Upper lobe of left lung (tissue), 6 donors: ENCODE measurements around the gene PRCC. TPM values are rescaled to one million over a fixed set of nuclear protein-coding genes. Genes with fewer than 3 reads are reported as not detected.
A peak's percentile ranks its signal among the peaks of the same experiment; 100 is the strongest.

ENCODE experiments used
- ATAC-seq, 2 donors: fragments of 200-7000 bp; cut with Tn5 transposase; one replicate each; pipeline ENCODE4 v1.9.1; 2022; ENCODE audit warnings: mild to moderate bottlenecking in 2 of 2, moderate library complexity in 2 of 2; ENCODE audit not compliant: low FRiP score in 2 of 2
- DNase-seq, 2 donors: peaks; one replicate each; pipeline ENCODE4 v3.0.0-alpha.2; 2019 to 2020
- H3K27ac ChIP-seq, 4 donors: fragments of 200-600 bp; sonication (generic); one replicate each; pipeline ENCODE4 v1.5.1; 2016 to 2019
- H3K27me3 ChIP-seq, 4 donors: fragments of 200-600 bp; sonication (generic); one replicate each; pipeline ENCODE4 v1.5.1; 2017 to 2019
- H3K36me3 ChIP-seq, 4 donors: fragments of 200-600 bp; sonication (generic); one replicate each; pipeline ENCODE4 v1.5.1; 2016 to 2019
- H3K4me1 ChIP-seq, 4 donors: fragments of 200-600 bp; sonication (generic); one replicate each; pipeline ENCODE4 v1.5.1; 2018 to 2019
- H3K4me3 ChIP-seq, 4 donors: fragments of 200-600 bp; sonication (generic); one replicate each; pipeline ENCODE4 v1.5.1; 2017 to 2019; ENCODE audit warnings: mild to moderate bottlenecking in 2 of 4, moderate library complexity in 1 of 4
- H3K9me3 ChIP-seq, 4 donors: fragments of 200-600 bp; sonication (generic); one replicate each; pipeline ENCODE4 v1.5.1; 2018 to 2019
- EP300 ChIP-seq, 4 donors: sonication (generic); formaldehyde crosslinking; IDR thresholded peaks; one replicate each; pipeline ENCODE4 v1.5.1; 2017; ENCODE audit warnings: antibody characterized with exemption in 4 of 4, control low read depth in 2 of 4
- POLR2A ChIP-seq, 4 donors: fragments of 450-650 bp; IDR thresholded peaks; one replicate each; pipeline ENCODE4 v1.5.1; 2016 to 2017; ENCODE audit warnings: antibody characterized with exemption in 4 of 4, mild to moderate bottlenecking in 2 of 4
- POLR2AphosphoS5 ChIP-seq, 2 donors: sonication (generic); formaldehyde crosslinking; IDR thresholded peaks; one replicate each; pipeline ENCODE4 v1.5.1; 2017; ENCODE audit warnings: antibody characterized with exemption in 2 of 2
- WGBS, 2 donors: methylation state at CpG; one replicate each; pipeline ENCODE4 v1.1.5; 2017 to 2018; 5-methylcytosine and 5-hydroxymethylcytosine counted together
- total RNA-seq, 6 donors: library from RNA; depleted of rRNA in 4 of 6; stranded (reverse); fragments of >200 nt in 4 of 6; gene quantifications; one replicate each; pipeline versions ENCODE4 v1.1.0 to v1.2.1, GENCODE V29; 2016 to 2021
- TF ChIP-seq, protein P1 (sequence below), 6 experiments: fragments of 450-650 bp in 4 of 6; fragments of 200-600 bp in 2 of 6; sonication (generic) in 2 of 6; IDR thresholded peaks; one replicate each; pipeline ENCODE4 v1.5.1; 2016 to 2019; ENCODE audit warnings: antibody characterized with exemption in 6 of 6
- donor health status: DM: no; HTN: no; CAD: no; lungs with moderate emphysema.
- donor health status: DM: no; HTN: yes; CAD: no; lungs with severe emphysema.

The PRCC gene
- total RNA-seq, 6 donors from 2014 or later = 36.5 to 52.4 (median 40.8) TPM

DNA sequence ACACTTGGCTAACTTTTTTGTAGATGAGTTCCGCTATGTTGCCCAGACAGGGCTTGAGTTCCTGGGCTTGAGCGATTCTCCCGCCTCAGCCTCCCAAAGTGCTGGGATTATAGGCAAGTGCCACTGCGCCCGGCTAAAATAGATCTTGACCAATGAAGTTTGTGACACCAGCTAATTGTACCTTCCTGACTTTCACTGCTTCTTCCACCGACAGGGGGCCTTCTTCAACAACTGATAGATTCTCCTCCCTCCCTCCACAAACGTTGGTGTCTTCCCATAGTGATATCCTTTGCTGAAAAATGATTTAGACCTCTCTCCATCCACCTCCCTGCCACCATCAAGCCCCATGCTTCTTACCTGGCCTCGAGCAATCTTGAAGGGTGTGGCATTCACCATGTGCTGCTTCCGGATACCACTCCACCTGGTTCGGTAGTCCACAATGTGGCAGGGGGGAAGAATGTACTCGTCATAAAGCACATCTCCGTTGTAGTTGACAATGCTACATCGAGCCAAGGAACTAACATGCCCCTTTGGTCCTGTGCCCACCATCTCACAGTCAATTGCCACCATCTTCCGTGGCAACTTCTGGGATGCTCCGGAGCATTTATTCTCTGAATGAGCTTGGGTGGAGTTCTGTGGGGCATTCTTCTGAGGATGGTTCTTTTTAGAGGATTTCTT lies 40.6 kb upstream of the PRCC start:
- DNase-seq (peak in 1 of 2 donors; percentile 46), ATAC-seq (peak in 1 of 2 donors; percentile 39)
- Histone ChIP-seq H3K27ac (peak overlapping the region in 1 of 4 donors; percentile 41), H3K4me3 (peak overlapping the region in 2 of 4 donors; percentile 33 to 68), H3K4me1 (peaks cover 40 to 48% (median 42%) of the 10 kb centered on the region in 4 donors), H3K9me3 (no peaks in the 10 kb centered on the region), H3K36me3 (peaks cover 15 to 39% (median 24%) of the 10 kb centered on the region in 4 donors), H3K27me3 (no peaks in the 10 kb centered on the region)
- 44 to 53% methylated on average over 15 of the region's 15 CpGs for WGBS, 2 donors
- no peak for TF ChIP-seq EP300 (IDR thresholded peaks at IDR 0.05)
- TF ChIP-seq POLR2A (IDR thresholded peaks at IDR 0.05) = no peak
- TF ChIP-seq, protein P1, sequence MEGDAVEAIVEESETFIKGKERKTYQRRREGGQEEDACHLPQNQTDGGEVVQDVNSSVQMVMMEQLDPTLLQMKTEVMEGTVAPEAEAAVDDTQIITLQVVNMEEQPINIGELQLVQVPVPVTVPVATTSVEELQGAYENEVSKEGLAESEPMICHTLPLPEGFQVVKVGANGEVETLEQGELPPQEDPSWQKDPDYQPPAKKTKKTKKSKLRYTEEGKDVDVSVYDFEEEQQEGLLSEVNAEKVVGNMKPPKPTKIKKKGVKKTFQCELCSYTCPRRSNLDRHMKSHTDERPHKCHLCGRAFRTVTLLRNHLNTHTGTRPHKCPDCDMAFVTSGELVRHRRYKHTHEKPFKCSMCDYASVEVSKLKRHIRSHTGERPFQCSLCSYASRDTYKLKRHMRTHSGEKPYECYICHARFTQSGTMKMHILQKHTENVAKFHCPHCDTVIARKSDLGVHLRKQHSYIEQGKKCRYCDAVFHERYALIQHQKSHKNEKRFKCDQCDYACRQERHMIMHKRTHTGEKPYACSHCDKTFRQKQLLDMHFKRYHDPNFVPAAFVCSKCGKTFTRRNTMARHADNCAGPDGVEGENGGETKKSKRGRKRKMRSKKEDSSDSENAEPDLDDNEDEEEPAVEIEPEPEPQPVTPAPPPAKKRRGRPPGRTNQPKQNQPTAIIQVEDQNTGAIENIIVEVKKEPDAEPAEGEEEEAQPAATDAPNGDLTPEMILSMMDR (IDR thresholded peaks at IDR 0.05) = peak; percentile 13 to 53 (median 46)
- no peak for TF ChIP-seq POLR2AphosphoS5 (IDR thresholded peaks at IDR 0.05)

DNA sequence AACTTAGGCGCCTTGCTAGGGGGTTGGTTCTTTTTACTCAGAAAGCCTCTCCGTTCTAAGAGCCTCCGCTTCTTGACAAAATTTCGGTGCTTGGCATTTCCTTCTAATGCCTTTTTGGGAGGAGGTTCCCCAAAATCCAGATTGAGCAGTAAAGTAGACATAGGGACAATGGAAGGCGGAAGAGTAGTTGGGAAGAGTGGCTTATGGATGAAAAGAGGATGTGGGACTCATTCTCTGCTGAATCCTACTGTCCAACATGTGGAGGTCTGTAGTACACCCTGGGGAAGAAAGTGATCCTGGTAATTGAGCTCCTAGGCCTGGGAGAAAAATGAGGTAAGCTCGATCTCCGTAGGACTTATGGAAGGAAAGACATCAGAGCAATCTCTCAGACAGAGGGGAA lies 39.8 kb upstream of the PRCC start:
- Histone ChIP-seq H3K36me3 (peaks cover 15 to 32% (median 23%) of the 10 kb centered on the region in 4 donors), H3K27ac (peak overlapping the region; percentile 95 to 99 (median 98)), H3K4me1 (peaks cover 40 to 48% (median 42%) of the 10 kb centered on the region in 4 donors), H3K4me3 (peak overlapping the region; percentile 68 to 83 (median 77)), H3K9me3 (no peaks in the 10 kb centered on the region), H3K27me3 (no peaks in the 10 kb centered on the region)
- DNase-seq (no peak), ATAC-seq (no peak)
- TF ChIP-seq, protein P1 (IDR thresholded peaks at IDR 0.05) = no peak
- TF ChIP-seq POLR2AphosphoS5 (IDR thresholded peaks at IDR 0.05) (no peak), EP300 (IDR thresholded peaks at IDR 0.05) (no peak), POLR2A (IDR thresholded peaks at IDR 0.05) (no peak)
- 49 to 54% methylated on average over 7 of the region's 7 CpGs for WGBS, 2 donors

DNA sequence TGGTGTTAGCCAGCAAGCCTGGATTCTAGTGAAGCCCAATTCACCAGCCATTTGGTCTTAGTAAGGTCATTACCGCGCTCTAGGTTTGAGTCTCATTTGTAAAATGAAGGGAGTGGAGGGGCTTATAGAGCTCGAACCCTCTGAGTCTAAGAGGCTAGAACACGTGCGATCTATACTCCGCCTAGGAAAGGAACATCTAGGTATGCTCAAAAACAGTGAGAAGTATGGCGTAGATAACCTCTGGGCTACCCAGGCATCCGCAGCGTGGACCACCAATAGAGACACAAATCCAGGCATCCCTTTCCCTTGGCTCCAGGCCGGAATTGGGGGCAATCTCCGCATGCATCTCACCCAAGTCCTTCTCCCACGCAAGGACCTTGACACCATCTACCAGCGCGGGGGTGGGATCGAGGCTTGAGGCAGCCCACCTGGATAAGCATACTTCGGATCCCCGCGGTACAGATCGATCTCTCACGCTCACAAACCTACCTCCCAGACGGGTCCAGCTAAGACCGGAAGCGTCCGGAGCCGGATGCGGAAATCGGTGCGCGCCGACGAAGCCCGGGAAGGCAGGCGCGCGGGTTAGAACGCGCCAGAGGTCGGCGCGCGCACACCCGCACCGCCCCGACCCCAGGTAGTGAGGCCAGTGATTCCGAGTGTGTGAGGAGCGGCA lies 39.3 kb upstream of the PRCC start, which contains the start of gene METTL25B:
METTL25B (plus strand) TSS at position 544 of the 673 bp plus-strand sequence. CDS start 636 bp downstream, outside the sequence.
- peak; percentile 89 for ATAC-seq
- Histone ChIP-seq H3K4me1 (peaks cover 40 to 48% (median 42%) of the 10 kb centered on the region in 4 donors), H3K27ac (peak within 1 kb of the TSS; percentile 95 to 99 (median 98)), H3K27me3 (no peaks in the 10 kb centered on the region), H3K9me3 (no peaks in the 10 kb centered on the region), H3K4me3 (peak within 1 kb of the TSS; percentile 68 to 83 (median 77)), H3K36me3 (peaks cover 9 to 30% (median 20%) of the 10 kb centered on the region in 4 donors)
- TF ChIP-seq EP300 (IDR thresholded peaks at IDR 0.05) (no peak), POLR2A (IDR thresholded peaks at IDR 0.05) (peak in 2 of 4 donors; percentile 34 to 68), POLR2AphosphoS5 (IDR thresholded peaks at IDR 0.05) (peak in 1 of 2 donors; percentile 50)
- TF ChIP-seq, protein P1 (IDR thresholded peaks at IDR 0.05) = no peak
- WGBS, 2 donors = 0% methylated on average over 17 to 40 of the region's 46 CpGs
- peak; percentile 80 to 96 for DNase-seq

DNA sequence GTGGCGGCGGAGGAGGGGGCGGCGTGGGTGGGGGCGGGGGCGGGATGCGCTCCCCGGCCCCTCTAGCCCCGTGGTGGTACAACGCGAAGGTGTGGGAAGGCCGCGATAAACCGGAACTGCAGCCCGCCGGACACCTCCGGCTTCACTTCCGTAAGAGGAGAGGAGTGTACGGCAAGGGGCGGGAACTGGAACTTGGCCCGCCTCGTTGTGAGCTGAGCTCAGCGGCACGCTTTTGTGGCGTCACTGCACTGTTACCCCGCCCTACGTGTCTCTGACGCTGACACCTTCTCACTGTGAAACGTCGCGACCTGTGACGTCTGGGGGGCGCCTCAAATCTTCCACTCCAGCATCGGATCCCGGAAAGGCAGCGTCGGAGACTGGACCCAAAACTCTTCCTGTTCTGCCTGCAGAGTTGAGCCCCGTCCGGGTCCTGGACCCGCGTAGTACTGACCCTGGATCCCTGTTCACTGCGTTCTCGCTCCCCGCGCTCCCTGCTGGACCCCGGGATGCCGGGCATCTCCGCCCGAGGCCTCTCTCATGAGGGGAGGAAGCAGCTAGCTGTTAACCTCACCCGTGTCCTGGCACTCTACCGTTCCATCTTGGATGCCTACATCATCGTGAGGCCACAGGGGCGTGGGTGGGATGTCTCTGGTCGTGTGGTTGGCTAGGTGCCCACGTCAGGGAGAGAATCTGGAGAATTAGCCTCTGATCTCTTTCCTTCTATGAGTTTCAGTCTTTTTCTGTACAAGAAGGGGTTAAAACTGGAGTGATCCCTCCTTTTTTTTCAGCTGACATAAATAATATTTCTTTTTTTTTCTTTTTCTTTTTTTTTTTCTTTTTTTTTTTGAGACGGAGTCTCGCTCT lies 38.5 kb upstream of the PRCC start, which contains the start of gene ISG20L2:
ISG20L2 (minus strand) TSS at position 168 of the 864 bp plus-strand sequence. CDS start 1,114 bp downstream, outside the sequence.
- TF ChIP-seq EP300 (IDR thresholded peaks at IDR 0.05) (peak in 1 of 4 donors; percentile 36), POLR2A (IDR thresholded peaks at IDR 0.05) (peak in 2 of 4 donors; percentile 61 to 68), POLR2AphosphoS5 (IDR thresholded peaks at IDR 0.05) (peak; percentile 83 to 89)
- TF ChIP-seq, protein P1 (IDR thresholded peaks at IDR 0.05) = peak in 3 of 6 experiments; percentile 10 to 18 (median 11)
- Histone ChIP-seq H3K27me3 (no peaks in the 10 kb centered on the region), H3K9me3 (no peaks in the 10 kb centered on the region), H3K36me3 (peaks cover 2 to 30% (median 17%) of the 10 kb centered on the region in 4 donors), H3K4me1 (peaks cover 40 to 48% (median 42%) of the 10 kb centered on the region in 4 donors), H3K4me3 (peak within 1 kb of the TSS; percentile 68 to 83 (median 77)), H3K27ac (peak within 1 kb of the TSS; percentile 95 to 99 (median 98))
- ATAC-seq = peak; percentile 96 to 97
- peak; percentile 87 to 99 for DNase-seq
- WGBS, 2 donors = 3% methylated on average over 23 to 45 of the region's 57 CpGs
